ENCODE measurements around the gene TRAPPC3. TPM values are rescaled to one million over a fixed set of nuclear protein-coding genes. Genes with fewer than 3 reads are reported as not detected.

TRAPPC3 gene
- total RNA-seq, 3 donors from 2014 or later (not counting 1 experiment from before 2014, with no cell fraction given) = 28.0 to 34.7 (median 34.3) TPM

DNA sequence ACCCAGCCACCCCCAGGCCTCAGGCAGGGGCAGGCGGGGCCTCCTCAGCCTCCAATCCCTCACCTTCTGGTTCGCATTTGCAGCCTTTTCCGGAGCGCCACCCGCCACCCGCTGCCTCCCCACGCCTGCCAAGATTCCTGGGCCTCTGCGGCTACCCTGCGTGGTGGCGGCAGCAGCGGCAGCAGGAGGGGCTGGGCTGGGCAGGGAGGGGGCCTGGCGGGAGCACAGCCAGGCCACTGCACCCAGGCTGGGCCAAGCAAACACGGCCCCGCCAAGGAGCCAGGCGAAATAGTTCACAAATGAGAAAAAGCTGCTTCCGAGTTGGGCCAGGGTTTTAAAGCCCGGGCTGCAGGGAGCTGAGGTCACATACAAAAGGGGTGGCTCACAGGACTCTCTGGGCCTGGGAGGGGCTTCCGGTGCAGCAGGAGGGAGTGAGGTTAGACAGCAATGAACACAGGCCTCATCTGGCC, 34.1 kb downstream of the TRAPPC3 start:
- no peaks in the 10 kb centered on the region for H3K36me3 Mint-ChIP-seq
- no peaks in the 10 kb centered on the region for H3K9me3 Mint-ChIP-seq

GRCh38 chr1:36114371-36114770, 34.9 kb downstream of the TRAPPC3 start:
- Histone ChIP-seq H3K27ac (ENCODE audit: low read length) (no peak overlapping the region), H3K27me3 (ENCODE audit: control insufficient read depth, insufficient read depth, low read length) (no peaks in the 10 kb centered on the region), H3K36me3 (ENCODE audit: control insufficient read depth, insufficient read depth, low read length) (no peaks in the 10 kb centered on the region), H3K4me3 (ENCODE audit: low read length) (no peak overlapping the region), H3K9me3 (ENCODE audit: control insufficient read depth, insufficient read depth, low read length) (no peaks in the 10 kb centered on the region), H3K4me1 (ENCODE audit: control insufficient read depth, insufficient read depth, low read length) (peaks cover 10% of the 10 kb centered on the region)
- H3K4me1 Mint-ChIP-seq = peaks cover under 1% of the 10 kb centered on the region in 2 donors
- DNase-seq (no peak), ATAC-seq (no peak)
- H3K9me3 Mint-ChIP-seq = no peaks in the 10 kb centered on the region
- intact Hi-C loops (cut with micrococcal nuclease) = no loop called here
- WGBS (ENCODE audit: insufficient coverage) = 66% methylated on average over 5 of the region's 5 CpGs
- no peaks in the 10 kb centered on the region for H3K36me3 Mint-ChIP-seq
- no peak overlapping the region for H3K27ac Mint-ChIP-seq
- no peak for TF ChIP-seq CTCF (IDR thresholded peaks at IDR 0.05)
- H3K4me3 Mint-ChIP-seq = no peak overlapping the region
- H3K27me3 Mint-ChIP-seq (ENCODE audit: low read depth in 2 of 2) = no peaks in the 10 kb centered on the region

More for the DNA sequence above, 34.1 kb downstream of the TRAPPC3 start:
- H3K4me1 Mint-ChIP-seq = no peaks in the 10 kb centered on the region
- H3K4me3 Mint-ChIP-seq = no peak overlapping the region
- no peak for TF ChIP-seq CTCF (IDR thresholded peaks at IDR 0.05)
- peaks cover 15% of the 10 kb centered on the region for H3K4me1 ChIP-seq (ENCODE audit: control insufficient read depth, insufficient read depth, low read length)
- intact Hi-C loops (cut with micrococcal nuclease) = no loop called here
- DNase-seq (no peak), ATAC-seq (no peak)
- 82% methylated on average over 18 of the region's 18 CpGs for WGBS (ENCODE audit: insufficient coverage)
- H3K27me3 Mint-ChIP-seq (ENCODE audit: low read depth in 2 of 2) = no peaks in the 10 kb centered on the region
- H3K4me3 ChIP-seq (ENCODE audit: low read length) = no peak overlapping the region
- H3K36me3 ChIP-seq (ENCODE audit: control insufficient read depth, insufficient read depth, low read length) = no peaks in the 10 kb centered on the region
- no peak overlapping the region for H3K27ac ChIP-seq (ENCODE audit: low read length)
- no peaks in the 10 kb centered on the region for H3K9me3 ChIP-seq (ENCODE audit: control insufficient read depth, insufficient read depth, low read length)
- H3K27ac Mint-ChIP-seq = no peak overlapping the region
- H3K27me3 ChIP-seq (ENCODE audit: control insufficient read depth, insufficient read depth, low read length) = no peaks in the 10 kb centered on the region

- intact Hi-C loops (cut with micrococcal nuclease) = no loop called here
- H3K27me3 Mint-ChIP-seq (ENCODE audit: low read depth in 2 of 2) = peaks cover 0 to 3% of the 10 kb centered on the region in 2 donors
- H3K4me1 Mint-ChIP-seq = peaks cover 5 to 10% of the 10 kb centered on the region in 2 donors
- Histone ChIP-seq H3K4me3 (ENCODE audit: low read length) (no peak overlapping the region), H3K36me3 (ENCODE audit: control insufficient read depth, insufficient read depth, low read length) (no peaks in the 10 kb centered on the region), H3K27me3 (ENCODE audit: control insufficient read depth, insufficient read depth, low read length) (no peaks in the 10 kb centered on the region), H3K9me3 (ENCODE audit: control insufficient read depth, insufficient read depth, low read length) (no peaks in the 10 kb centered on the region), H3K4me1 (ENCODE audit: control insufficient read depth, insufficient read depth, low read length) (peaks cover 19% of the 10 kb centered on the region), H3K27ac (ENCODE audit: low read length) (no peak overlapping the region)
- no peaks in the 10 kb centered on the region for H3K36me3 Mint-ChIP-seq
- no peaks in the 10 kb centered on the region for H3K9me3 Mint-ChIP-seq
- TF ChIP-seq CTCF (IDR thresholded peaks at IDR 0.05) = no peak
- H3K27ac Mint-ChIP-seq = no peak overlapping the region
- ATAC-seq (no peak), DNase-seq (no peak)
- H3K4me3 Mint-ChIP-seq = no peak overlapping the region
- WGBS (ENCODE audit: insufficient coverage) = 95% methylated on average over 9 of the region's 9 CpGs
Observed at GRCh38 chr1:36112823-36113222, 36.5 kb downstream of the TRAPPC3 start.

DNA sequence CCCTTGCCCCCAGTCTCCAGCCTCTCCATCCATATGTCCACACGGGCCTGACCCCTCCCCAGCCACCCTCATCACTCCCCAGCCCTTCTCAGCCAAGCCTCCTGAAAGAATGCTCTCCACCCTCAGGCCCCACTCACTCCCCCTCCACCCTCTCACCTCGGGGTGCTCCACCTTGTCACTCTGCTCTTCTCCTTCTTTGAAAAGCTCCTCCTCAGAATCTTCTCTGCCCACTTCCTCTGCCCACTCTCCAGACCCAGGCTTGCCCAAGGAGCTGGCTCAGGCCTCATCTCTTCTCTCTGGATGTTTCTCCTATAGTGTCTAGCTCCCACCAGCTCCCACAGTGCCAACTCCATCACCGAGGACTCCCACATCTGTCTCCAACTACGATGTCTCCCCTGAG, 38.1 kb downstream of the TRAPPC3 start:
- DNase-seq = no peak
- no peaks in the 10 kb centered on the region for H3K9me3 ChIP-seq (ENCODE audit: control insufficient read depth, insufficient read depth, low read length)
- H3K36me3 ChIP-seq (ENCODE audit: control insufficient read depth, insufficient read depth, low read length) = no peaks in the 10 kb centered on the region
- ATAC-seq = no peak
- Mint-ChIP-seq H3K4me1 (peaks cover 5 to 12% of the 10 kb centered on the region in 2 donors), H3K9me3 (no peaks in the 10 kb centered on the region), H3K27ac (no peak overlapping the region), H3K27me3 (ENCODE audit: low read depth in 2 of 2) (peaks cover 0 to 3% of the 10 kb centered on the region in 2 donors), H3K36me3 (no peaks in the 10 kb centered on the region), H3K4me3 (no peak overlapping the region)
- no peaks in the 10 kb centered on the region for H3K27me3 ChIP-seq (ENCODE audit: control insufficient read depth, insufficient read depth, low read length)
- no peak for TF ChIP-seq CTCF (IDR thresholded peaks at IDR 0.05)
- intact Hi-C loops (cut with micrococcal nuclease) = no loop called here
- H3K4me1 ChIP-seq (ENCODE audit: control insufficient read depth, insufficient read depth, low read length) = peaks cover 15% of the 10 kb centered on the region
- 78% methylated on average over 4 of the region's 4 CpGs for WGBS (ENCODE audit: insufficient coverage)
- no peak overlapping the region for H3K4me3 ChIP-seq (ENCODE audit: low read length)
- H3K27ac ChIP-seq (ENCODE audit: low read length) = no peak overlapping the region
